ENCODE data around the gene SV2B.

DNA sequence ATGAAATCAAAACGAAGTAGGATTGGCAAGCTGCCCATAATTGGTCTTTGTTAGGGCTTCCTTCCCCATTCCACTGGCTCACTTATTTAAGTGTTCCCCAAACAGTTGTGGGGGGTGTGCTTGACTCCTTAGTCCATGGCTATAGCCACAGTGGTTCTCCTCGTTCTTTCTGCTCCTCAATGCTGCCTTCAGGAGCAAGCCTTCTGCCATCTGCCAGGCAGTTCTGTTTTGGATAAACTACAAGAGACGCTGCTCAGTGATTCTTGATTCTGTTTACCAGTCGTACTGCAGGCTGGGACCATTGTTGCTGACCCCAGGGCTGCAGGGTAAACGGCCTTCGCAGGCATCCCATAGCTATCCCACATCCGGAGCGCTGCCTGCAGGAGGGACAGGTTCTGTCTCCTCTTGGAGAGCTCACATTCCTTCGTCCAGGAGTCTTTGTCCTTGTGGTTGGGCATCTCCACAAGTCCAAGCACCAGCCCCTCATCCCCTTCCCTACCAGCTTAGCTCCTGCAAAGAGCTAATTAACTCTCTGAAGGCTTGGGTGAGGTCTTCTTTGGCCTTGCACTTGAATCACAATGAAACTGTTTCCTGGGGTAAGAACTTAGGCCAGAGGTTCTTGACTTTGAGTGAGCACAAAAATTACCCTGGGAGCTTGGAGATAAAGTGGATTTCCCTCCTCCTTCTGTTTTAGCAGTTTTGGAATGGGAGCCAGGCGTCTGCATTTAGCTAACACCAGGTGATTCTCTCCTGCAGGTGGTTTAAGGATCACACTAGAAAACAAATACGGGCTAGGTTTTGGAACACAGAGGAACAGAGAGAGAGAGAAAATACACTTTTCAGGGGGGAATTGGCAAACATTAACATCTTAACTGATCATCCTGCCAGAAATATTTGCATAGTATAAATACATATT lies 114.9 kb downstream of the SV2B start:
- TF ChIP-seq, protein P1, sequence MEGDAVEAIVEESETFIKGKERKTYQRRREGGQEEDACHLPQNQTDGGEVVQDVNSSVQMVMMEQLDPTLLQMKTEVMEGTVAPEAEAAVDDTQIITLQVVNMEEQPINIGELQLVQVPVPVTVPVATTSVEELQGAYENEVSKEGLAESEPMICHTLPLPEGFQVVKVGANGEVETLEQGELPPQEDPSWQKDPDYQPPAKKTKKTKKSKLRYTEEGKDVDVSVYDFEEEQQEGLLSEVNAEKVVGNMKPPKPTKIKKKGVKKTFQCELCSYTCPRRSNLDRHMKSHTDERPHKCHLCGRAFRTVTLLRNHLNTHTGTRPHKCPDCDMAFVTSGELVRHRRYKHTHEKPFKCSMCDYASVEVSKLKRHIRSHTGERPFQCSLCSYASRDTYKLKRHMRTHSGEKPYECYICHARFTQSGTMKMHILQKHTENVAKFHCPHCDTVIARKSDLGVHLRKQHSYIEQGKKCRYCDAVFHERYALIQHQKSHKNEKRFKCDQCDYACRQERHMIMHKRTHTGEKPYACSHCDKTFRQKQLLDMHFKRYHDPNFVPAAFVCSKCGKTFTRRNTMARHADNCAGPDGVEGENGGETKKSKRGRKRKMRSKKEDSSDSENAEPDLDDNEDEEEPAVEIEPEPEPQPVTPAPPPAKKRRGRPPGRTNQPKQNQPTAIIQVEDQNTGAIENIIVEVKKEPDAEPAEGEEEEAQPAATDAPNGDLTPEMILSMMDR (IDR thresholded peaks at IDR 0.05): no peak
- TF ChIP-seq POLR2A (IDR thresholded peaks at IDR 0.05): no peak

Measured in testis (tissue), 2 donors.